Stimulated activated CD8-positive, alpha-beta memory T cell treated with anti-CD3 and anti-CD28 coated beads, Interleukin-15, amount 100 ng/mL, for 1 hour (primary cell): ENCODE data around the gene DNAJC15.

Experiments used
- DNase-seq: peaks from one replicate; pipeline ENCODE4 v3.0.0-alpha.2; 2020; ENCODE audit warnings: low read depth

DNAJC15 gene

GRCh38 chr13:43086181-43086580 is 62.8 kb downstream of the DNAJC15 start:
- no peak for DNase-seq

- no peak for DNase-seq
These were observed 64.7 kb downstream of the DNAJC15 start for GRCh38 chr13:43088093-43088511.

- DNase-seq, result no peak
These were observed 66.6 kb downstream of the DNAJC15 start for GRCh38 chr13:43089912-43090498.

- no peak for DNase-seq
These were observed 71.5 kb downstream of the DNAJC15 start for GRCh38 chr13:43094901-43095300.

- DNase-seq, result no peak
These were observed 72.7 kb downstream of the DNAJC15 start for GRCh38 chr13:43095771-43096719.

- no peak for DNase-seq
These were observed 77.3 kb downstream of the DNAJC15 start for GRCh38 chr13:43100667-43101066.

- DNase-seq, result no peak
These were observed 78.9 kb downstream of the DNAJC15 start for GRCh38 chr13:43102304-43102703.

- DNase-seq, result no peak
These were observed 84.4 kb downstream of the DNAJC15 start for GRCh38 chr13:43107780-43108179.

- DNase-seq, result no peak
These were observed 86.7 kb downstream of the DNAJC15 start for GRCh38 chr13:43110036-43110435.

- no peak for DNase-seq
These were observed 87.3 kb downstream of the DNAJC15 start for GRCh38 chr13:43110658-43111057.

- DNase-seq, result no peak
These were observed 88.4 kb downstream of the DNAJC15 start for GRCh38 chr13:43111559-43112400.

- no peak for DNase-seq
These were observed 90.2 kb downstream of the DNAJC15 start for GRCh38 chr13:43113603-43114002.

GRCh38 chr13:43114504-43114903 is 91.1 kb downstream of the DNAJC15 start:
- DNase-seq, result no peak

GRCh38 chr13:43115141-43115540 is 91.8 kb downstream of the DNAJC15 start:
- no peak for DNase-seq

- DNase-seq, result no peak
These were observed 92.9 kb downstream of the DNAJC15 start for GRCh38 chr13:43116242-43116641.

GRCh38 chr13:43118521-43118920 is 95.1 kb downstream of the DNAJC15 start:
- DNase-seq, result no peak

- DNase-seq, result no peak
These were observed 95.8 kb downstream of the DNAJC15 start for GRCh38 chr13:43119206-43119605.

GRCh38 chr13:43122791-43123190 is 99.4 kb downstream of the DNAJC15 start:
- no peak for DNase-seq

GRCh38 chr13:43123856-43124255 is 100.5 kb downstream of the DNAJC15 start:
- DNase-seq, result no peak

GRCh38 chr13:43124490-43124889 is 101.1 kb downstream of the DNAJC15 start:
- DNase-seq, result no peak

GRCh38 chr13:43126420-43126819 is 103.0 kb downstream of the DNAJC15 start:
- DNase-seq, result no peak

- DNase-seq, result no peak
These were observed 103.9 kb downstream of the DNAJC15 start for GRCh38 chr13:43127103-43127798.
